Effector CD8-positive, alpha-beta T cell (primary cell): ENCODE measurements around the gene GADD45GIP1.
A peak's percentile ranks its signal among the peaks of the same experiment; 100 is the strongest.
"Not testable (repeated sequence)": the region's sequence is repeated elsewhere in the genome, so short reads cannot be mapped to it uniquely, and the experiment has no call there.

Experiments
- DNase-seq: peaks from one replicate; lab custom pipeline; 2025; lab: John Stamatoyannopoulos, UW

GADD45GIP1 gene

GRCh38 chr19:12940897-12941296 lies 16.1 kb downstream of the GADD45GIP1 start:
- no peak for DNase-seq

- DNase-seq = no peak
Observed at GRCh38 chr19:12939975-12940423, 17.0 kb downstream of the GADD45GIP1 start.

- no peak for DNase-seq
Observed at GRCh38 chr19:12938779-12939601, 18.0 kb downstream of the GADD45GIP1 start.

- peak; percentile 99 for DNase-seq
Observed at GRCh38 chr19:12937927-12938778, 18.9 kb downstream of the GADD45GIP1 start, which contains the start of gene CALR. TSS of gene CALR (plus strand) at chr19:12938609. CDS start at chr19:12938680, 71 bp downstream.

- no peak for DNase-seq
Observed at GRCh38 chr19:12937093-12937926, 19.7 kb downstream of the GADD45GIP1 start.

- no peak for DNase-seq
Observed at GRCh38 chr19:12936582-12936981, 20.4 kb downstream of the GADD45GIP1 start.

- DNase-seq = no peak
Observed at GRCh38 chr19:12935071-12935470, 22.0 kb downstream of the GADD45GIP1 start.

GRCh38 chr19:12933287-12934072 lies 23.5 kb downstream of the GADD45GIP1 start, which contains the start of gene FARSA:
TSS of gene FARSA (minus strand) at chr19:12933711. CDS start at chr19:12933696, 15 bp downstream.
- peak; percentile 79 for DNase-seq

GRCh38 chr19:12932392-12933286 lies 24.4 kb downstream of the GADD45GIP1 start:
- no peak for DNase-seq

GRCh38 chr19:12930002-12930645 lies 26.9 kb downstream of the GADD45GIP1 start:
- DNase-seq = no peak

GRCh38 chr19:12924621-12925310 lies 32.3 kb downstream of the GADD45GIP1 start:
- DNase-seq = no peak

- no peak for DNase-seq
Observed at GRCh38 chr19:12922959-12923358, 34.1 kb downstream of the GADD45GIP1 start.

- no peak for DNase-seq
Observed at GRCh38 chr19:12921047-12921446, 36.0 kb downstream of the GADD45GIP1 start.

- DNase-seq = no peak
Observed at GRCh38 chr19:12918253-12918652, 38.8 kb downstream of the GADD45GIP1 start.

- not testable (repeated sequence) for DNase-seq
Observed at GRCh38 chr19:12915860-12916259, 41.2 kb downstream of the GADD45GIP1 start.

GRCh38 chr19:12913851-12914690 lies 43.0 kb downstream of the GADD45GIP1 start:
- peak; percentile 14 for DNase-seq

- no peak for DNase-seq
Observed at GRCh38 chr19:12913011-12913561, 43.9 kb downstream of the GADD45GIP1 start.
